ENCODE data around the gene ATG2A.

Gene ATG2A

GRCh38 chr11:64917663-64917995 lies 620 bp upstream of the ATG2A start:
- TF ChIP-seq ZFX (IDR thresholded peaks at IDR 0.05; ENCODE audit: borderline replicate concordance) (no peak), CTCF (IDR thresholded peaks at IDR 0.05) (no peak)
- peak overlapping the region; percentile 65 for H3K27ac ChIP-seq

GRCh38 chr11:64916040-64916774 lies 802 bp downstream of the ATG2A start:
- no peak for TF ChIP-seq ZFX (IDR thresholded peaks at IDR 0.05; ENCODE audit: borderline replicate concordance)
- TF ChIP-seq CTCF (IDR thresholded peaks at IDR 0.05), result no peak
- peak overlapping the region; percentile 65 for H3K27ac ChIP-seq

GRCh38 chr11:64915376-64915887 lies 1.6 kb downstream of the ATG2A start:
- H3K27ac ChIP-seq, result peak overlapping the region; percentile 65; the same call in 1 of the 2 replicates
- TF ChIP-seq ZFX (IDR thresholded peaks at IDR 0.05; ENCODE audit: borderline replicate concordance) (no peak), CTCF (IDR thresholded peaks at IDR 0.05) (no peak)

GRCh38 chr11:64914123-64914522 lies 2.9 kb downstream of the ATG2A start:
- no peak overlapping the region for H3K27ac ChIP-seq
- no peak for TF ChIP-seq ZFX (IDR thresholded peaks at IDR 0.05; ENCODE audit: borderline replicate concordance)
- TF ChIP-seq CTCF (IDR thresholded peaks at IDR 0.05), result no peak

GRCh38 chr11:64913171-64913727 lies 3.8 kb downstream of the ATG2A start:
- no peak overlapping the region for H3K27ac ChIP-seq
- TF ChIP-seq ZFX (IDR thresholded peaks at IDR 0.05; ENCODE audit: borderline replicate concordance) (no peak), CTCF (IDR thresholded peaks at IDR 0.05) (no peak)

- no peak overlapping the region for H3K27ac ChIP-seq
- TF ChIP-seq ZFX (IDR thresholded peaks at IDR 0.05; ENCODE audit: borderline replicate concordance) (no peak), CTCF (IDR thresholded peaks at IDR 0.05) (no peak)
These were observed 5.3 kb downstream of the ATG2A start for GRCh38 chr11:64911689-64912088.

- TF ChIP-seq CTCF (IDR thresholded peaks at IDR 0.05), result no peak
- TF ChIP-seq ZFX (IDR thresholded peaks at IDR 0.05; ENCODE audit: borderline replicate concordance), result no peak
- H3K27ac ChIP-seq, result no peak overlapping the region
These were observed 5.9 kb downstream of the ATG2A start for GRCh38 chr11:64911142-64911541.

Measured in 22Rv1 (cell line).